HG03159 (cell line): ENCODE measurements around the gene SDHAF1.
"Not testable (repeated sequence)": the region's sequence is repeated elsewhere in the genome, so short reads cannot be mapped to it uniquely, and the experiment has no call there.

Experiments used
- ATAC-seq: cut with Tn5 transposase; IDR thresholded peaks from one replicate; pipeline ENCODE4 v1.9.1; 2021; ENCODE audit warnings: mild to moderate bottlenecking, moderate library complexity; ENCODE audit not compliant: unreplicated experiment

Gene SDHAF1, protein sequence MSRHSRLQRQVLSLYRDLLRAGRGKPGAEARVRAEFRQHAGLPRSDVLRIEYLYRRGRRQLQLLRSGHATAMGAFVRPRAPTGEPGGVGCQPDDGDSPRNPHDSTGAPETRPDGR

DNA sequence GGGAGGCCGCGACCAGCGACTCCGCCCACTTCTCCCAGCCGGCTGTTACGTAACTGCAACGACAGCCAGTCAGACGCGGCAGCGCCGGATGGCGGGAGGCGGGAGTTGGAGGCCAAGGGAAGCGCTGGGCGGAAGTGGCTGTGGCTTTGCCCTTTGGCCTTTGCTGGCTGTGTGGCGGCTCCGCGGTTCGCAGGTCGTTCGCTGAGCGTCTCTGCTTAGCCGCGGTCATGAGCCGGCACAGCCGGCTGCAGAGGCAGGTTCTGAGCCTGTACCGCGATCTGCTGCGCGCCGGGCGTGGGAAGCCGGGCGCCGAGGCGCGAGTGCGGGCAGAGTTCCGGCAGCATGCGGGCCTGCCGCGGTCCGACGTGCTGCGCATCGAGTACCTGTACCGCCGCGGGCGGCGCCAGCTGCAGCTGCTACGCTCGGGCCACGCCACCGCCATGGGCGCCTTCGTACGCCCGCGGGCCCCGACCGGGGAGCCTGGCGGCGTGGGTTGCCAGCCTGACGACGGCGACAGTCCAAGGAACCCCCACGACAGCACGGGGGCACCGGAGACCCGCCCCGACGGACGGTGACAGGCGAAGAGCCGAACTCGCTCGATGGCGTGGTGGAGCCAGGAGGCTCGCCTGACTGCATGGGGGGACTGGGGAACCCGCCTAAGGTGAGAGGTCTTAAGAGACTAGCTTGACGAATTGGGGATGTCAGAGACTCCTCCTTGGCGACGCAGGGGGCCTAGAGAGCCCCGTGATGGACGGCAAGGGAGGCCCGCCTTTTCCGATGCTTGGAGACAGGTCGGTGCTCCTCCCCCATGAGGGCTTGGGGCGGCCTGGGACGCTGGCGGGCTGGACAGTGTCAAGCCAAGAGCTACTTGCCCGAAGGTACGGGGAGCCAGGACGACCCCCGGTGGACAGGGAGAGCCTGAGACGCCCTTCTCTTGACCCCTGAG, at the start of gene SDHAF1:
Gene SDHAF1, plus strand, starts transcription at position 141 of the 946 bp plus-strand sequence. Its CDS starts 87 bp downstream, at position 228.
- ATAC-seq: peak; percentile 80

GRCh38 chr19:35946203-35946602, 48.8 kb upstream of the SDHAF1 start:
- ATAC-seq: no peak

- no peak for ATAC-seq
Observed at GRCh38 chr19:35949131-35949530, 45.9 kb upstream of the SDHAF1 start.

DNA sequence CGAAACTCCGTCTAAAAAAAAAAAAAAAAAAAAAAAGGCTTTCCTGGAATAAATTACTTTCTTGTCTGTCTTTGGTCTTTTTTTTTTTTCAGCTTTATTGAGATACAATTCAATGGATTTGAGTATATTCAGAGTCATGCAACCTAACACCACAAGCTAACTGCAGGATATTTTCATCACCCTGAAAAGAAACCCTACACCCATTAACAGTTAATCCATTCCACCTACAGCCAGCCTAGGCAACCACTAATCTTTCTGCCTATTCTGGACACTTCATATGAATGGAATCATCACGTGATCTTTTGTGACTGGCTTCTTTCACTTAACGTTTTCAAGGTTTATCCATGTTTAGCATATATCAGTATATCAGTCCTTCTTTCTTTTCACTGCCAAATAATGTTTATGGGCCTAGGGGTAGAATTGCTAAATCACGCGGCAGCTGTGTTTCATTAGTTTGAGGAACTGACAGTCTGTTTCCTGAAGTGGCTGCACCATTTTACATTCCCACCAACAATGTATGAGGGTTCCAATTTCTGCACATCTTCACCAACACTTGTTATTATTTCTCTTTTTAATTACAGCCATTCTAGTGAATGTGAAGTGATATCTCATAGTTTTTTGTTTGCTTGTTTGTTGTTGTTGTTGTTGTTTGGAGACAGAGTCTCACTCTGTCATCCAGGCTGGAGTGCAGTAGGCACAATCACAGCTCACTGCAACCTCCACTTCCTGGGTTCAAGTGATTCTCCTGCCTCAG, 38.9 kb upstream of the SDHAF1 start:
- ATAC-seq: no peak

- not testable (repeated sequence) for ATAC-seq
Observed at GRCh38 chr19:35957411-35957810, 37.6 kb upstream of the SDHAF1 start.

DNA sequence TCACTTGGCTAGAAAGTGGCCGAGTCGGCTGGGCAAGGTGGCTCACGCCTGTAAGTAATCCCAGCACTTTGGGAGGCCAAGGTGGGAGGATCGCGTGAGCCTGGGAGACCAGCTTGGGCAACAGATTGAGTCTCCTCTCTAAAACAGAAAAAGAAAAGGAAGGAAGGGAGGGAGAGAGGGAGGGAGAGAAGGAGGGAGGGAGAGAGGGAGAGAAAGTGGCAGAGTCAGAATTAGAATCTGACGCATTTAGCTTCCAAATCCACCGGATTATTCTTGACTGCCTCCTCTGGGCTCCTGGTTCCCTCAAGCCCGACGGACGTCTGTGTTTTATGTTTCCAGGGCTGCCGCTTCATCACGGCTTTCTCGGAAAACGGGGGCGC, 36.3 kb upstream of the SDHAF1 start:
- ATAC-seq: no peak

DNA sequence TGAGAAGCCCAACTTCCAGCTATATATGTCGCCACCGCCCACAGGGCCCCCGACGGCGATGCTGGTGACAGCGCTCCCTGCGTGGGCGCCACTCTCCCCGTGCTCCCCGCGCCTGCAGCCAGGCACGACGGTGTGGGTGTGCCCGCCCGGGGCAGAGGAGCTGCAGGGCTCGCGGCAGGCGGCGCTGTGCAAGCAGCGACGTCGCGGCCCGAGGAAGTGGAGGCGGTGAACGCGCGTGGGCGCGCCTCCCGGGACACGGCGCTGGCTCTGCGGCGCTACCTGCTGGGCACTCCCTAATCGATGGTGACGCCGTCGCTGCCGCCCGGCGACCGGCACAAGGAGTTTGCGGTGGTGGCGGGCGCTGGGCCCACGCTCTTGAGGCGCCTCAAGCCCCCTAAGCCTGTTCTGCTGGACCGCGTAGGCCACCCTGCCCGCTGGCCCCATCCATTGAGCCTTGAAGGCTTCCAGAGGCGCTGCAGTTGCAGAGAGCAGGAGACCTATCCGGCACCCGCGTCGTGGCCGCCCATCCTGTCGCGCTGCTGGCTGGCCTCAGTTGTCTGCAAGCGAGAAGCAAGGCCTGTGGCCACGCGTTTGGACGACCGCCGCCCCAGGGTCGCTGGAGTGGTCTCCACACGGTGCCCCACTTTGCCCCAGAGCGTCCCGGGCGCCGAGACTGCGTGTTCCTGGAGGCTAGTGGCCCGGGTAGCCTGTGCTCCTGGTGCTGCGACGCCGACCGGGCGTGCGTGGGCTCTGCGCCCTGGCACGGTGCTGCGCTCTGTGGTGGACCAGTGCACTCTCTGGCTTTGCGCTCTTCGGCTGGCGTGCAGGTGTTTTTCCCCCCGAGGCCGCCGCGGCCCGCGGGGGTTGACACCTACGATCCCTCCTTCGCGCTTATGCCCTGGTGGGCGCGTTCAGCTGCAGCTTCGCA, 35.7 kb upstream of the SDHAF1 start:
- no peak for ATAC-seq

DNA sequence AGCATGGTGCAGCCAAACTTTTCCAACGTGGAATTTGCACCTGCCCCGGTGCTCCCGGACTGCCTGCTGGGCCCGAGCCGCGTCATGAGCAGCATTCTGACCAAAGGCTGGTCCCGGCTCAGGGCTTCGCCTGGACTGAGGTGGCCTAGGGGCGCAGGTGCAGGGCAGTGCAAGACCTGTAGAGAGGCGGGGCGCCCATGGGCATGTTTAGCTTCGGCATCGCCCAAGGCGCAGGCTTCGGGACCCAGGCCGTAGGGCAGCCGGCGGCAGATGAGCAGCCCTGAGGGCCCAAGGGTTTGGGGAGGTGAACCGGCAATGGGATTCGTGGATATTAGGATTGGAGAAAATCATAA, 35.0 kb upstream of the SDHAF1 start:
- no peak for ATAC-seq

DNA sequence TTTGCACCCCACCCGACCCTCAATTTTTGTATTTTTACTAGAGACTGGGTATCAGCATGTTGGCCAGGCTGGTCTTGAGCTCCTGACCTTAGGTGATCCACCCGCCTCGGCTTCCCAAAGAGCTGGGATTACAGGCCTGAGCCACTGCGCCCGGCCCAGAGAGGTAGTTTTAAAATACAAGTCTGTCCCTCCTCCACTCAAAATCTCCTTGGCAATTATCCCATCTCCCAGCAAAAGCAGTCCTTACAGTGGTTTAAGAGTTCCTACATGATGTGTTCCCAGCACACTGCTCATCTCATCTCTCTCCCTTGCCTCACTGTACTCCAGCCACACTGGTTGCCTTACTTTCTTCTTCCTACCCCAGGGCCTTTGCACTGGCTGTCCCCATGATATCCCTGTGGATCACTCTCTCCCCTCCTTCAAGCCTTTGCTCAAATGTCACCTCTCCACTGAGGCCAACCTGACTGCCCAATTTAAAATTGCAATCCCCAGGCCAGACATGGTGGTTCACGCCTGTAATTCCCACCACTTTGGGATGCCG, 34.5 kb upstream of the SDHAF1 start:
- no peak for ATAC-seq

DNA sequence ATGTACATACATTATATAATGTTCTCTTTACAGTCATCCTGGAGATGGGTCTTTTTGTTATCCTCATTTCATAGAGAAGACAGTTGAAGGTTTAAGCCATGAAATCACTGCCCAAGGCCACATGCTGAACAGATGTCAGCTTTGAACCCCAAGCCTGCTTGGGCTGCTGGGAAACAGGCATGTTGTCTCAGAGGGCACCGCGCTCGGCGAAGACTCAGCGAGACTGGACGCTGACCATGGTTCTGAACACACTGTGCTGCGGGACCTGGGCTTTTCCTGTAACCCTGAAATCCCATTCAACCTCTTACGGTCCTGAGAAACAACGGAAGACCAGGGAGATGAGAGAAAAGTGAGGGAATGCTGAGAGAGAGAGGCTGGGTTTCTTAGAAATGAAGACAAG, 31.5 kb upstream of the SDHAF1 start:
- ATAC-seq: no peak

DNA sequence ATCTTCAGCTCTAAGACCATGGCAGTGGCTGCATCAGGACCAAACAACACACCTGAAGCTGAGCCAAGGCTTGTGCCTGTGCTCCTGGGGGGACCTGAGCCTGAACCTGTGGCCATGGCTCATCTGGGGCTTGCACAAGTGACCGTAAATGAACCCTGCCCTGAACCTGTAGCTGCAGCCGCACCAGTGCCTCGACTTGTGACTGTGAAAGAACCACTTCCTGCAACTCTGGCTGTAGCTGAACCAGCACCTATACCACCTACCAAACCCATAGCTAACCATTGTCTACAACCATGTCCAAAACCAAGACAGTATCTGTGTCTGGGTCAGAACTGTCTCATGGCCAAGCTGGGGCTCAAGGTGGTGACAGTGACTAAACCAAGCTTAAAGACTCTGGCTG, 28.2 kb upstream of the SDHAF1 start:
- no peak for ATAC-seq

- ATAC-seq: no peak
Observed at GRCh38 chr19:35973487-35973886, 21.5 kb upstream of the SDHAF1 start.

DNA sequence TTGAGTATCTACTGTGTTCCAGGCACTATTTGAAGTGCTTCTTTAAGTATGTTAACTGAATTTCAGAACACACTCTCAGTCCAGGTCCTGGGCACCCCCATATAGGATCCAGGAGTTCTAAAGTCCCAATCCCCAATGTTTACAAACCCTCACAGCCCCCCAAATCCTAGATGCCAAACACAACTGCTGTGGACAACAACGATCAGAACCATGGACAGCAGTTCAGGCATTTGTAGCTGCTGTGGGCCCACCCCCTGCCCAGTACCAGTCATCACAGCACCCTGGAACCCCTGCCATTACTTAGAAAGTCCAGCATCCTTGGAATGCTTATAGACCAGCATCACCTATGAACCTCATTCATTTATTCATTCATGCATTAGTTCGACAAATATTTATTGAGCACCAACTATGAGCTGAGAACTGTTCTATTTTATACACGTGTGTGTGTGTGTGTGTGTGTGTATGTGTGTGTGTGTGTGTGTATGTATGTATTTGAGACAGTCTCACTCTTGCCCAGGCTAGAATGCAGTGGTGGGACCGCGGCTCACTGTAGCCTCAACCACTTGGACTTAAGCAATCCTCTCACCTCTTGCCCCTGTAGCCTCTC, 19.3 kb upstream of the SDHAF1 start:
- no peak for ATAC-seq

GRCh38 chr19:35977446-35978222, 17.4 kb upstream of the SDHAF1 start:
- ATAC-seq: no peak

- no peak for ATAC-seq
Observed at GRCh38 chr19:35978271-35978670, 16.7 kb upstream of the SDHAF1 start.

DNA sequence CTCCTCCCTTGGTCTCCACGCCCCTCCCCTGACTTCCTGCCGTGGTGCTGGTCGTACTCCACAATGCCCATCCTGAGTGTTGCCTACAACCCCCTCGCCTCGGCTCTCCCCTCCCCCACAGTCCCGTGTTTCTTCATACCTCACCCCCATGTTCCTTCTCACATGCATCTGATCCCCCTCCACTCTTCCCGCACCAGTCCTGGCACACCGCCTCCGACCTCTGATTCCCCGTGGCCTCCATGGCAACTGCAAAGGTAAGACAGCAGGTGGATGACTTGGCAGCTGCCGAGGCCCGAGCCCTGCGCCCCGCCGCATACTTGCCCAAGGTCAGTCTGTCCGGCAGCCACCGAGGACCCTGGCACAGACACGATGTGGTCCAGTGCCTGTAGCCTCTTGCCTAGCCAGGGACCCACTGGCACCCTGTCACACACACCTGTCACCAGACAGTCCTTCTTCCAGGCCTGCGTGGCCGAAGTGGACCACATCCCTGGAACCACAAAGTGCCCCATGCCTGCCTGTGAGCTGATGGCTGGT, 16.1 kb upstream of the SDHAF1 start:
- ATAC-seq: no peak

GRCh38 chr19:35980997-35981396, 14.0 kb upstream of the SDHAF1 start:
- ATAC-seq: not testable (repeated sequence)

GRCh38 chr19:35983177-35983576, 11.8 kb upstream of the SDHAF1 start:
- no peak for ATAC-seq

- ATAC-seq: no peak
Observed at GRCh38 chr19:35986111-35986510, 8.9 kb upstream of the SDHAF1 start.
